Stimulated activated CD8-positive, alpha-beta memory T cell treated with anti-CD3 and anti-CD28 coated beads, Interleukin-2, amount 100 ng/mL, for 1 hour (primary cell): ENCODE data around the gene DUOX2.
"Not testable (repeated sequence)": the region's sequence is repeated elsewhere in the genome, so short reads cannot be mapped to it uniquely, and the experiment has no call there.

Experiments used
- DNase-seq, 2 donors: peaks; one replicate each; pipeline ENCODE4 v3.0.0-alpha.2; 2020; ENCODE audit warnings: low read depth in 2 of 2

DUOX2 gene

GRCh38 chr15:45073602-45074001, 40.4 kb downstream of the DUOX2 start:
- not testable (repeated sequence) for DNase-seq

GRCh38 chr15:45069942-45070360, 44.0 kb downstream of the DUOX2 start:
- DNase-seq = not testable (repeated sequence)

- DNase-seq = no peak
Observed at GRCh38 chr15:45064386-45064785, 49.6 kb downstream of the DUOX2 start.

GRCh38 chr15:45062301-45062700, 51.7 kb downstream of the DUOX2 start:
- not testable (repeated sequence) for DNase-seq

- not testable (repeated sequence) for DNase-seq
Observed at GRCh38 chr15:45058690-45059675, 55.0 kb downstream of the DUOX2 start.

GRCh38 chr15:45052676-45053075, 61.3 kb downstream of the DUOX2 start:
- DNase-seq = not testable (repeated sequence)

- DNase-seq = no peak
Observed at GRCh38 chr15:45050587-45050986, 63.4 kb downstream of the DUOX2 start.

DNA sequence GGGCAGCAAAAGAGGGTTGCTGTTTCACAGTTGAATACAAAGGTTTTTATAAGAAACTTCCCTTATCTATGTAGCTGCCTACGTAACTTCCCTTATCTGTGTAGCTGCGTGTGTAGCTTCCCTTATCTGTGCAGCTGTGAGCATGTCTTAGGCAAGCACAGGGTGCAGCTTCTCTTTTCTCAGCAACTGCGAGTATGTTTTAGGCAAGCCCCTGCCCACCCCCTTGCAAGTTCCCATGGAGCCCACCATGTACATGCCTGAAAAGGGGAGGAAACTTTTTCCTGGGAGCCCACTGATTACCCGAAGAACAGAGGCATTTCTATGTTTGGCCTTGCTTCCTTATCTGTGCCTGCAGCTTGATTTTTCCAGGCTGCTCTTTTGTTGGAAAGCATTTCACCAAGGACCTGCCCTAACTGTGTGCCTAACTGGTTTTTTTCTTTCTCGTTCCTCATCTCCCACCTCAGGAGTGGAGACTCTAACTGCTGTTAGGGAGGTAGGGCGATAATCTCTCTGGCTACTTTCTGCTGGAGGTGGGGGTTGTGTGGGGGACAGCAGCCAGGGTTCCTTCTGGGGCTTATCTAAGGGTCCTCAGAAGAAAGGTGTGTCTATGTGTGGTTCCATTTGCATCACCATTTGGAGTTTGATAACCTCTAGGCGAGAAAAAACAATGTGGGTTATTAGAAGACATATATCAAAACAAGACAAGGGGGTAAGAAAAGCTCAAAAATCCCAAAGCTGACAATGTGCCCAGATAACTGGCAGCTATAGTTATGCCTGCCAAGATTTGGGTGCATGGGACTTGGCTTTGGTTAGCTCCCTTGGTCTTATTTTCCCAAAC, 65.0 kb downstream of the DUOX2 start:
- no peak for DNase-seq

- DNase-seq = not testable (repeated sequence)
Observed at GRCh38 chr15:45048449-45048793, 65.6 kb downstream of the DUOX2 start.

- not testable (repeated sequence) for DNase-seq
Observed at GRCh38 chr15:45044270-45044669, 69.7 kb downstream of the DUOX2 start.

GRCh38 chr15:45042859-45043258, 71.1 kb downstream of the DUOX2 start:
- DNase-seq = not testable (repeated sequence)
